ENCODE results near the gene SNAPC2. TPM values are rescaled to one million over a fixed set of nuclear protein-coding genes. Genes with fewer than 3 reads are reported as not detected.

The SNAPC2 gene
- total and polyA plus RNA-seq, 2 of the 13 experiments (the other 11 are each of a cell fraction or from before 2014, with no cell fraction given), result 10.2 to 12.7 TPM

- TF ChIP-seq, protein P1, sequence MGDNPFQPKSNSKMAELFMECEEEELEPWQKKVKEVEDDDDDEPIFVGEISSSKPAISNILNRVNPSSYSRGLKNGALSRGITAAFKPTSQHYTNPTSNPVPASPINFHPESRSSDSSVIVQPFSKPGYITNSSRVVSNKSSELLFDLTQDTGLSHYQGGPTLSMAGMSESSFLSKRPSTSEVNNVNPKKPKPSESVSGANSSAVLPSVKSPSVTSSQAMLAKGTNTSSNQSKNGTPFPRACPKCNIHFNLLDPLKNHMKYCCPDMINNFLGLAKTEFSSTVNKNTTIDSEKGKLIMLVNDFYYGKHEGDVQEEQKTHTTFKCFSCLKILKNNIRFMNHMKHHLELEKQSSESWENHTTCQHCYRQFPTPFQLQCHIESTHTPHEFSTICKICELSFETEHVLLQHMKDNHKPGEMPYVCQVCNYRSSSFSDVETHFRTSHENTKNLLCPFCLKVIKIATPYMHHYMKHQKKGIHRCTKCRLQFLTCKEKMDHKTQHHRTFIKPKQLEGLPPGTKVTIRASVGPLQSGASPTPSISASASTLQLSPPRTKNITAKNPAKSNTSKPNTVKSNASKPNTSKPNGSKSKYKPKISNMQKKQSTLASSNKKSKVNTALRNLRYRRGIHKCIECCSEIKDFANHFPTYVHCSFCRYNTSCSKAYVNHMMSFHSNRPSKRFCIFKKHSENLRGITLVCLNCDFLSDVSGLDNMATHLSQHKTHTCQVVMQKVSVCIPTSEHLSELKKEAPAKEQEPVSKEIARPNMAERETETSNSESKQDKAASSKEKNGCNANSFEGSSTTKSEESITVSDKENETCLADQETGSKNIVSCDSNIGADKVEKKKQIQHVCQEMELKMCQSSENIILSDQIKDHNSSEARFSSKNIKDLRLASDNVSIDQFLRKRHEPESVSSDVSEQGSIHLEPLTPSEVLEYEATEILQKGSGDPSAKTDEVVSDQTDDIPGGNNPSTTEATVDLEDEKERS (CRISPR knock-in tag; IDR thresholded peaks at IDR 0.05), result 0 out of 2 replicates have a peak, but pooled peaks have one; percentile 18
- TF ChIP-seq GMEB1 (CRISPR knock-in tag; IDR thresholded peaks at IDR 0.05; ENCODE audit: borderline replicate concordance) (peak; percentile 37; the same call in 1 of the 2 replicates), ZNF672 (CRISPR knock-in tag; IDR thresholded peaks at IDR 0.05) (no peak), CSRNP1 (CRISPR knock-in tag; IDR thresholded peaks at IDR 0.05) (no peak), ZNF607 (CRISPR knock-in tag; IDR thresholded peaks at IDR 0.05; ENCODE audit: borderline replicate concordance) (peak; percentile 55; the same call in 1 of the 2 replicates), MEIS2 (CRISPR knock-in tag; IDR thresholded peaks at IDR 0.05) (0 out of 2 replicates have a peak, but pooled peaks have one; percentile 22), GABPB1 (CRISPR knock-in tag; IDR thresholded peaks at IDR 0.05) (peak; percentile 55; the same call in 1 of the 2 replicates), THAP11 (CRISPR knock-in tag; IDR thresholded peaks at IDR 0.05) (0 out of 2 replicates have a peak, but pooled peaks have one; percentile 21), ZNF574 (CRISPR knock-in tag; IDR thresholded peaks at IDR 0.05) (no peak; the same call in 1 of the 2 replicates), TFE3 (CRISPR knock-in tag; IDR thresholded peaks at IDR 0.05) (0 out of 2 replicates have a peak, but pooled peaks have one; percentile 18), ZNF589 (CRISPR knock-in tag; conservative IDR thresholded peaks at IDR 0.05) (no peak), FOXO1 (CRISPR knock-in tag; IDR thresholded peaks at IDR 0.05) (0 out of 2 replicates have a peak, but pooled peaks have one; percentile 30), HNF4A (CRISPR knock-in tag; IDR thresholded peaks at IDR 0.05) (no peak), GATAD1 (CRISPR knock-in tag; IDR thresholded peaks at IDR 0.05) (peak; percentile 20; the same call in 1 of the 2 replicates), ZNF720 (CRISPR knock-in tag; IDR thresholded peaks at IDR 0.05) (no peak)
- TF ChIP-seq, protein P2, sequence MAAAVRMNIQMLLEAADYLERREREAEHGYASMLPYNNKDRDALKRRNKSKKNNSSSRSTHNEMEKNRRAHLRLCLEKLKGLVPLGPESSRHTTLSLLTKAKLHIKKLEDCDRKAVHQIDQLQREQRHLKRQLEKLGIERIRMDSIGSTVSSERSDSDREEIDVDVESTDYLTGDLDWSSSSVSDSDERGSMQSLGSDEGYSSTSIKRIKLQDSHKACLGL (CRISPR knock-in tag; IDR thresholded peaks at IDR 0.05), result peak; percentile 66
Observed at GRCh38 chr19:7888145-7888825, 31.9 kb upstream of the SNAPC2 start, which contains the start of gene LRRC8E (continued).
